Peyer's patch (tissue), 4 donors: ENCODE measurements around the gene FNDC5.

Source experiments
- CTCF ChIP-seq, 6 experiments: fragments of 450-650 bp in 4 of 6; fragments of 200-600 bp in 2 of 6; sonication (generic) in 1 of 6; IDR thresholded peaks; one replicate each; pipeline ENCODE4 v1.5.1; 2017 to 2019; ENCODE audit warnings: antibody characterized with exemption in 6 of 6, mild to moderate bottlenecking in 3 of 6, moderate library complexity in 1 of 6
- POLR2A ChIP-seq, 2 donors: fragments of 450-650 bp; IDR thresholded peaks; one replicate each; pipeline ENCODE4 v1.5.1; 2017; ENCODE audit warnings: antibody characterized with exemption in 2 of 2, mild to moderate bottlenecking in 2 of 2, moderate library complexity in 2 of 2

- no peak for TF ChIP-seq CTCF (IDR thresholded peaks at IDR 0.05)
- no peak for TF ChIP-seq POLR2A (IDR thresholded peaks at IDR 0.05)
Observed at GRCh38 chr1:32886828-32887414, 16.2 kb upstream of the FNDC5 start.
